ENCODE measurements around the gene MADD.

The MADD gene

GRCh38 chr11:47269829-47270305, at the start of gene MADD:
Gene MADD, plus strand, starts transcription at chr11:47270133.
- DNase-seq (ENCODE audit: low read depth in 3 of 3) = peak; percentile 80 to 85 (median 85)

DNA sequence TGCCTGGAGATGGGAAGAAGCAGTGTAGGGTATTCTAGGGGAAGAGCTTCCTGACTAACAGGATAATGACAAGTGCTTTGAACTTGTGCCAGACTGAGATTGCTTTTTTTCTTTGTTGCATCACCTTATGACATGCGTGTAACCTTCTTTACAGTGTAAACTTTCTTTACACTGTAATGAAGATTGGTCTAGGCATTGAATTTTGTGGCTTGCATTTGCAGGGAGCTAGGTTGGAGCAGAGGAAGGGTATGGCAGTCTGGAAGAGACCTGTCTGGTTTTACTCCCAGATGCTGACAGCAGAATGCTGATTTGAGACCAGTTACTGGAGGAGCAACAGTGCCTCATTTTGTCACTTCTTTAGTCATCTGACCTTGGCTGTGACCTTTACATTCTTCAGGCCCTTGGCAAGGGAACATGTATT, 49.5 kb upstream of the MADD start:
- DNase-seq (ENCODE audit: low read depth in 3 of 3) = no peak

DNA sequence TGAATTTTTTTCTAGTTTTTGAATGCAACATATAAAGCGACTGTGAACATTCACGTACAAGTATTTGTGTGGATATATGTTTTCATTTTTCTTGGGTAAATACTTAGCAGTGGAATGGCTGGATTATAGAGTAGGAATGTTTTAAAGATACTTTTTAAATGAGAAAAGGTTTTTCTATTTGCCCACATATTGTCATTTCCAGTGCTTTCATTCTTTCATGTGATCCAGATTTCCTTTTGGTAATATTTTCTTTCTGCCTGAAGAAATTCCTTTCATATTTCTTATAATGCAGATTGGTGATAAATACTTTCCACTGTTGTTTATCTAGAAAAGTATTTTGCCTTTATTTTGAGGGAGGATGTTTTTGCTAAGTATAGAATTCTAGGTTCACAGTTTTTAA, 47.2 kb upstream of the MADD start:
- no peak for DNase-seq (ENCODE audit: low read depth in 3 of 3)

DNA sequence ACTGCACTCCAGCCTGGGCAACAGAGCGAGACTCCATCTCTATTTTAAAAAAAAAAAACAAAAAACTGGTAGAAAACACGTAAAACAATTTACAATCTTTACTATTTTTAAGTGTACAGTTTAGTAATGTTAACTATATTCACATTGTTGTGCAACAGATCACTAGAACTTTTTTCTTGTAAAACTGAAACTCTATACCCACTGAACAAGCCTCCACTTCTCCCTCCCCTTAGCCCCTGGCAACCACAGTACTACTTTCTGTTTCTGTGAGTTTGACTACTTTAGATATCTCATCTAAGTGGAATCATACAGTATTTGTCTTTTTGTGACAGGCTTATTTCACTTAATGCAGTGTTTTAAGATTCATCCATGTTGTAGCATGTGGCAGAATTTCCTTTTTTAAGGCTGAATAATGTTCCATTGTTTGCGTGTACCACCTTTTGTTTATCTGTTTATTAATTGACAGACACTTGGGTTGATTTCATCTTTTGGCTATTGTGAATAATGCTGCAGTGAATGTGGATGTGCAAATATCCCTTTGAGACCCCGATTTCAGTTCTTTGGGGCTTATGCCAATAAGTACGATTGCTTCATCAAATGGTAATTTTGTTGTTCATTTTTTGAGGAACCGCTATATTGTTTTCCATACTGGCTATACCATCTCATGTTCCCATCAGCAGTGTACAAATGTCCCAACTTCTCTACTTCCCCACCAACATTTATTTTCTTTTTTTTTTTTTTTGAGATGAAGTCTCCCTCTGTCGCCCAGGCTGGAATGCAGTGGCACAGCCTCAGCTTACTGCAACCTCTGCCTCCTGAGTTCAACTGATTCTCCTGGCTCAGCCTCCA, 44.2 kb upstream of the MADD start:
- DNase-seq (ENCODE audit: low read depth in 3 of 3) = no peak

GRCh38 chr11:47229161-47229560, 40.8 kb upstream of the MADD start:
- no peak for DNase-seq (ENCODE audit: low read depth in 3 of 3)

DNA sequence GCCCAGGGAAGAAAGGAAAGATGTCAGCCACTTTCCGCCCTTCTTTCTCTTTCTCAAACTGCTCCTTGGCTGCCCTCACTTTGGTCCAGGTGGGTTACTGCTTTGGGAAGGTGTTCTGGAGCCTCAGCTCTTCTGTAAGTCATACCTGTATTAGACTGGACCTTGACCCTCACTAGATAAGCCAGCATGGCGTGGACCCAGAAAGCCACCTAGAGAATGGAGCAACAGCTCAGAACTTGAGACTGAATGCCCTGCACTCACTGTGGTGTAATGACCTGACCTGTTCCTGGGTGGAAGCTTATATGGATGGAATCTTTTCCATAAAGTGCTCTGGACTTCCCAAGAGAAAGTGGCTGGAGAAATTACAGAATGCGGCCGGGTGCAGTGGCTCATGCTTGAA, 36.9 kb upstream of the MADD start:
- no peak for DNase-seq (ENCODE audit: low read depth in 3 of 3)

- DNase-seq (ENCODE audit: low read depth in 3 of 3) = no peak
Measured at GRCh38 chr11:47233989-47234668, 35.8 kb upstream of the MADD start.

- DNase-seq (ENCODE audit: low read depth in 3 of 3) = no peak
Measured at GRCh38 chr11:47234669-47235100, 35.2 kb upstream of the MADD start.

DNA sequence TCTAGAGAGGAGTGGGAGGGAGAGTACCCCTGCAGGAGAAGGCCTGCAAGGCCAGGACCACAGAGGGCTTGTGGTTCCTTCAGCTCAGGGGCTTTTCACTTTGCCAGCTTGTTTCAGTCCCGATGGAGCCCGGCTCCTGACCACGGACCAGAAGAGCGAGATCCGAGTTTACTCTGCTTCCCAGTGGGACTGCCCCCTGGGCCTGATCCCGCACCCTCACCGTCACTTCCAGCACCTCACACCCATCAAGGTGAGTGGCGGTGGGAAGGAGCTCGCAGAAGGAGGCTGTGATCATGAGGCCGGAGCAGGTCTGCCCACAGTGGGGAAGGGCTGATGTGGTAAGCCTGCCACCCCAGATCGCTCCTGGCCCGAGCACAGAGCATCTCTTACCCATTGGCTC, 34.8 kb upstream of the MADD start:
- no peak for DNase-seq (ENCODE audit: low read depth in 3 of 3)

- DNase-seq (ENCODE audit: low read depth in 3 of 3) = no peak
Measured at GRCh38 chr11:47236482-47236881, 33.5 kb upstream of the MADD start.

- DNase-seq (ENCODE audit: low read depth in 3 of 3) = no peak
Measured at GRCh38 chr11:47239852-47240251, 30.1 kb upstream of the MADD start.

DNA sequence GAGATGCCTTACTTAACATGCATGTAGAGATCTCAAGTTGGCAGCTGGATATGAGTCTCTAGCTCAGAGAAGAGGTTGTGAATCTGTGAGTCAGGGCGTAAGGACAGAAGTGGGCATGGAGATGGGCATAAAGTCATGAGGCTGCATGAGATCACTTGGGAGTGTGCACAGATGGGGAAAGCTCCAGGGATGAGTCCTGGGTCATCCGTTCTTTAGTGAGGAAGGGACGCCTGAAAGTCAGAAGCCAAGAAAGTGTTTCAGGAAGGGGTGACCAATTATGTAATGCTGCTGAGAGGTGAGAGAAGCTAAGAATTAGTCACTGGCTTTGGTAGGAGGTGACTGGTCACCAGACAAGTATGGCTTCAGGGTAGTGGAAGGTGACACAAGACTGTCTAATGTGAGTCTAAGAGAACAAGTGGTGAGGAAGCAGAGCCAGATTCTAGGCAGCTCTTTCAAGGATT, 28.1 kb upstream of the MADD start:
- DNase-seq (ENCODE audit: low read depth in 3 of 3) = no peak

GRCh38 chr11:47242596-47243192, 27.2 kb upstream of the MADD start:
- DNase-seq (ENCODE audit: low read depth in 3 of 3) = no peak

DNA sequence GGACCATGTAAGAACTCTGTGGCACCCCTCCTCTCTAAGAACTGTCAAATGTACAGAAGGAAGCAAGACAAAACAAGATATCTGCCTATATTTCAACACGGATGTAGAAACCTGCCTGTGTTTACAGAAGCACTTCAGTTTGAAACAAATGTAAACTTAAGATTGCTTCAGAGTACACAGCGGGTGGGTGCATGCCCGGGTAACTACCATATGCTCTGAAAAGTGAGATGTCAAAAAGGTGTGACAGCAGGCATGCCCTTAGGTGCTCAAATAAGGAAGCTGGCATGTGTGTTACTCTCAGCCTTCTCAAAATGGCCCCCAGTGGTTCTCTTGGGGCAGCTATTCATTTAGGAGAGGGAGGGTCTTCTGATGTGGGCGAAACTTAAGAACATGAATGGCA, 26.5 kb upstream of the MADD start:
- no peak for DNase-seq (ENCODE audit: low read depth in 3 of 3)

GRCh38 chr11:47244448-47245350, 25.2 kb upstream of the MADD start:
- no peak for DNase-seq (ENCODE audit: low read depth in 3 of 3)

GRCh38 chr11:47245611-47246357, 24.1 kb upstream of the MADD start:
- DNase-seq (ENCODE audit: low read depth in 3 of 3) = no peak

DNA sequence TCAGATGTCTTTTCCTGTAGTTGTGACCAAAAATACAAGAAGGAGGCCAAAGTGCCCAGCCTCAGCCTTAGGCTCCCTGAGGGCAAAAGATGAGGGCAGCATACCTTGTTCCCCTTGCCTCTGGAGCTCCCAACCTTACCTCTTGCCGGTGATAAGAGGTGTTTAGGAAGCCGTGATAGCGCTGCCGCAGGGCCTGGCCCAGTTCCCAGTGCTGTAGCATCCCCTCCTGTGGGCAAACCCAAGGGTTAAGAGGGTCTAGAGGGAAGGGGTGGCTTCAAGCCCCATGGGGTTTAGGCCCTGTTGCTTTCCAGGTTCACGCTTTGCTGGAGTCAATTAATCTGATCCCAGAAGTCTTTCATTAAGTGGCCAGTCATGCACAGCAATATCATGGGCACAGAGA, 22.4 kb upstream of the MADD start:
- no peak for DNase-seq (ENCODE audit: low read depth in 3 of 3)

DNA sequence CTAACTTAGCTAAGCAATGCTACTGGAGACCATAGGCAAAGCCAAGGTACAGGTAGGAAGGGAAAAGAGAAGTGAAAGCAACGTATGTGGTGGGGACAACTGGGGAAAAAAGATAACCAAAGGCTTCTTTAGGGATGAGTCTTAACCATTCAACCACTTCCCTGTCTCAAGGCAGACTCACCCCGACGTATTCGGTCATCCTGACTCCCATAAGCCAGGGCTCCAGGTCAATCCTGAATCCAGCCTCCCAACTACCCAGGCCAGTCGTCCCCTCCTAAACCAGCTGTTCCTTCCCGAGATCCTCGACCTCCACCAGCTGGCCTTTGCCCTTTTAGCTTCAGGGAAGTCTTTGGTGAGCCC, 21.6 kb upstream of the MADD start:
- DNase-seq (ENCODE audit: low read depth in 3 of 3) = no peak

DNA sequence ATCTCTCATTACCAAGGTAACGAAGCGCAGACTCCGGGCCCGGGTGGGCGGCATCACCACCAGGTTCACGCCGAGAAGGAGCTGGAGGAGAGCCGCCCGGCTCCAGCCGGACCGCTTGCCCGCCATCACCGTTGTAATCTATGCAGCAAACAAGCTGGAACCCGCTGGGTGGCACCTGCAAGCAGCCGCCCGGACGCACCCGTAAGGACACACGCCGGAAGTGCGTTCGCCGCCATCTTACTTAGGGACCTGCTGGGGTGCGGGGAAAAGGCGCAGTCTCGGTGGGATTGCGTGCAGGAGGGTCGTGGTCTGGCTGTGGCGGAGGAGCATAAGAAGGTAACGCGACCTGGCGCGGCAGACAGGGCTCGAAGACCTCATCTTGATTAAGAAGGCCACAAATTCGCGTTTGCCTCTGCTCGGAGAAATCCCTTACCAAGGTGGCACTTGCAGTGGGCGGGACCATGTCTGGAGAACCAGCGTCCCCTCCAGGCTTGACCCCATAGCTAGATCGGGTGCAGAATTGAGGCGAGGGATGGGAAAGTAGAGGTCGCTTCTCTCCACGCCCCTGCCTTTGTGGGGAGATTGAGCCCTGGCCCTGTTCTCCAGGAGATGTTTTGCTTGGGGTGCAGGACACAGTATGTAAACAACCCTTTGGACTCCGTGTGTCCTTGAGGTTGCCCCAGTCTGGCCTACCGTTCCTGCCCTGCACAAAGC, 21.1 kb upstream of the MADD start, which contains the start of gene ACP2:
Gene ACP2 (minus strand): TSS at position 151 of the 714 bp plus-strand sequence. CDS start 25 bp downstream, at position 126.
- DNase-seq (ENCODE audit: low read depth in 3 of 3) = peak; percentile 75 to 83 (median 81)

GRCh38 chr11:47249378-47249715, 20.6 kb upstream of the MADD start:
- DNase-seq (ENCODE audit: low read depth in 3 of 3) = no peak

Measured in stimulated activated CD4-positive, alpha-beta T cell treated with anti-CD3 and anti-CD28 coated beads, TNF-alpha, amount 100 ng/mL, for 48 hours (primary cell).